Erythroblast (primary cell): ENCODE results near the gene DICER1.

ENCODE experiments used
- GATA1 ChIP-seq: IDR thresholded peaks from 2 replicates; pipeline ENCODE4 v1.6.1; 2011; ENCODE audit warnings: low read depth, mild to moderate bottlenecking, control low read depth, low read length, moderate library complexity
- POLR2A ChIP-seq: IDR thresholded peaks from 2 replicates; pipeline ENCODE4 v1.6.1; 2011; ENCODE audit warnings: mild to moderate bottlenecking, low read length

DNA sequence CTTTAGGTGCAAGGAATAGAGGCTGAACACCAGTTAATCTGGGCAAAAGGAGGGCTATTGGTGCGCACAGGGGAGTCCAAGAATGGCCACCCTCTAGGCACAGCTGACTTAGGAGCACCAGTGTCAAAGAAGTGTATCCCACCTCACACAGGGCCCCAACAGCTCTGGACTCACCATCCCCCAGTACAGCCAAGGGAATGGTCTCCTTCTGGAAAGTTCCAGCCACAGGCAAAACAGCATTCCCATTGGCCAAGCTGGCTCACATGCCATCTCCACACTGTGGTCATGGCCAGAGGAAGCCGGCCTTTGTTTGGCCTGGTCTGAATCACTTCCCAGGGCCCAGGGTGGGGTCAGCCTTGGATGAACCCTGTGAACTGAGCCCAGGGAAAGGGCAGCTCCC is 120.1 kb downstream of the DICER1 start:
- TF ChIP-seq GATA1 (no peak), POLR2A (no peak)
